SW 1271 (cell line): ENCODE results near the gene LGR6.

ENCODE experiments used
- DNase-seq, 2 experiments: peaks; one replicate each; lab custom pipeline; 2025; lab: John Stamatoyannopoulos, UW

The LGR6 gene

DNA sequence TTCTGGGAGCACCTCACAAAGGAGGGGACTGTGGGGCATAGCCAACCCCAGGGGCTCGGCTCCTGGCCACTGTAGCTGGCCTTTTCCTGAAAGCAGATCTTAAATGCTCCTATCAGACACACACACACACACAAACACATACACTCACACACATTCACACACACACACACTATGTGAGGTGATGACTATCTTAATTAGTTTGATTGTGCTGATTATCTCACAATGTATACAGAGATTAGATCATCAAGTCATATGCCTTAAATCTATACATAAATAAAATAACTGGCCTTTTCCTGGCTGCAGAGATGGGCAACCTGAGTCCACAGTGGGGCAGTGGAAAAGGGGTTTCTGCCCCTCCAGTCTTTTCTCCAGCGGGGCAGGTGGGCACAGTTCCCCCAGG, 27.1 kb downstream of the LGR6 start:
- DNase-seq: no peak

- no peak for DNase-seq
Observed at GRCh38 chr1:202221911-202222909, 28.6 kb downstream of the LGR6 start.

GRCh38 chr1:202223121-202223860, 29.7 kb downstream of the LGR6 start:
- DNase-seq: no peak

DNA sequence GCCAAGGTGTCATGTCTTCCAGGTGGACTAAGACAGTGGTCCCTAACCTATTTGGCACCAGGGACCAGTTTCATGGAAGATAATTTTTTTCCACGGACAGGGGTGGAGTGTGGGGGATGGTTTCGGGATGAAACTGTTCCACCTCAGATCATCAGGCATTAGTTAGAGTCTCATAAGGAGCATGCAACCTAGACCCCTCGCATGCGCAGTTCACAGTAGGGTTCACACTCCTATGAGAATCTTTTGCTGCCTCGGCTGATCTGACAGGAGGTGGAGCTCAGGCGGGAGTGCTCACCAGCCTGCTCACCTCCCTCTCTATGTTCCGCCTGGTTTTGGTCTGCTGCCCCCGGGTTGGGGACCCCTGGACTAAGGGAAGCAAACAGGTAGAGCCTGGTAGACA, 30.9 kb downstream of the LGR6 start:
- no peak for DNase-seq

- DNase-seq: no peak
Observed at GRCh38 chr1:202225131-202225530, 31.5 kb downstream of the LGR6 start.

DNA sequence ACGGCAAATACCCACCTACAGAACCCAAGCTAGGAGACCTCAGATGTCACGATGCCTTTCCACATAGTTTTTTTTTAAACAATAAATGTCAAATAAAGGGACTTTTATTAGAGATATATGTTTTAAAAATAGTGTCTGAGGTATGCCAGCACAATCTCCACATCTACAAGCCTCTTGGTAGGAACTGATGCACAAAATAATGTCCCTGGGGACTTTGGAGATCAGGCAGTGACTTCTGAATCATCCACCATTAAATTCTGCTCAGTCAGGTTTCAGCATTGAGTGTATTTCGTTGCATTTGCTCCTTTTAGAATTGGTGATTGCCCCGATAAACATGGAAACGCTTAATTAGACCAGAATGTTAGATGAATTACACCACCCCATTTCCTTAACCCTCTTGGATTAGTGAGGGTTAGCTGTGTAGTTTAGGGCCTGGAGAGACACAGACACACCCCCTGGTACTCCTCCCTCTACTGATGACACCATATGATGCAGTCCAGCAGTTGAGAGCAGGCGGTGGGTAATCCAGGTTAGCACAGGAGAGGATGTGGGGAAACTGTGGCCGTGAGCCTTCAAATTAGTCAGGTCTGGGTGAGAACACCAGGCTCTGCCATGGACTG, 33.6 kb downstream of the LGR6 start:
- no peak for DNase-seq

- no peak for DNase-seq
Observed at GRCh38 chr1:202227997-202228401, 34.4 kb downstream of the LGR6 start.

- no peak for DNase-seq
Observed at GRCh38 chr1:202228484-202229122, 35.0 kb downstream of the LGR6 start.

- DNase-seq: no peak
Observed at GRCh38 chr1:202229376-202229775, 35.8 kb downstream of the LGR6 start.

- DNase-seq: no peak
Observed at GRCh38 chr1:202230061-202230938, 36.7 kb downstream of the LGR6 start.

DNA sequence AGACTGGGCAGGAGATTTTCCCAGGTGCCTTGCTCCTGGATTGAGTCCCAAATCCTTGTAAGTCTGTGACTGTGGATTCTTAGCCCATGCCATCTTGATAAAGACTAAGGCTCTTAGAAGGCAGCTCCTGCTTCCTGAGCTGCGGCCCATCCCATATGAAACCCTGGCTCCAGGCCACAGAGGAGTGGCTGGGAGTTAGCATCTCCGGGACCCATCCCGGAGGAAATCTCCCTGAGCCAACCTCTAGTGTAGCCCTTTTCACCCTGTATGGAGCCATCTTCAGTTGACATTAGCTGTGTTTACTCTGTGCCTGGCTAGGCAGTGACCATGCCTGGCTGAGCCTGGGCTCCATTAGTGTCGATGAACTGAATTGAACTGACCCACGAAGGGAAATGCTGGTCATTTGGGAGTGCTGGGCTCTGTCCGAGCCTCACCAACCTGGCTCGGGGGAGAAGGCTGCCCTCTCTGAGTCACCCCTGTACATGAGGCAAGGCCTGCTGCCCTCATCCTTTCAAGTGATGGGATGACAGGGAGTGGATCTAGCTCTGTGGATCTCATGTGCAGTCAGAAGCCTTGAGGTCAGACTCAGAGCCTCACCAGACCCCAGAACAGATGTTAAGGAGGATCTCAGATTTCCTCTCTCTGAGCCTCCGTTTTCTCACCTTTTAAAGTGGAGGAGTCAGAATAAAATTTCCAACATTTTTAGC, 37.5 kb downstream of the LGR6 start:
- DNase-seq: no peak

DNA sequence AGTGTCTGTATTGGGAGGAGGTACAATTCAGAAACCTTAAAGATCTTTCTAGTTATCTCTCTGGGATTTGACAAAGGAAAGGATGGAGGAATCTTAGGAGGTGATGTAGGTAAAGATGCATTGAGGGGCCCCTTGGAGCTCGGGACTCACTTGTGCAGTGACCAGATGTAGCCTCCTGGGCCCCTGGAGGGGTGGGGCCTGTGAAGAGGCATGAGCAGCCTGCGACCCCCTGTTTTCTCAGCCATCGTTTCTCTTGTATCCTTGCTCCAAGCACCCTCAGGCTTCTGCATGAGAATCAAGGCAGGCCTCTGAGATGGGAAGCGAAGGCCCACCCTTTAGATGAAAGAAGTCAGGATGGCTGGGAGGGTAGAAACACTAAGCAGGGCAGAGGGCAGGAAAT, 39.6 kb downstream of the LGR6 start:
- DNase-seq: no peak

- DNase-seq: no peak
Observed at GRCh38 chr1:202233804-202234203, 40.2 kb downstream of the LGR6 start.

DNA sequence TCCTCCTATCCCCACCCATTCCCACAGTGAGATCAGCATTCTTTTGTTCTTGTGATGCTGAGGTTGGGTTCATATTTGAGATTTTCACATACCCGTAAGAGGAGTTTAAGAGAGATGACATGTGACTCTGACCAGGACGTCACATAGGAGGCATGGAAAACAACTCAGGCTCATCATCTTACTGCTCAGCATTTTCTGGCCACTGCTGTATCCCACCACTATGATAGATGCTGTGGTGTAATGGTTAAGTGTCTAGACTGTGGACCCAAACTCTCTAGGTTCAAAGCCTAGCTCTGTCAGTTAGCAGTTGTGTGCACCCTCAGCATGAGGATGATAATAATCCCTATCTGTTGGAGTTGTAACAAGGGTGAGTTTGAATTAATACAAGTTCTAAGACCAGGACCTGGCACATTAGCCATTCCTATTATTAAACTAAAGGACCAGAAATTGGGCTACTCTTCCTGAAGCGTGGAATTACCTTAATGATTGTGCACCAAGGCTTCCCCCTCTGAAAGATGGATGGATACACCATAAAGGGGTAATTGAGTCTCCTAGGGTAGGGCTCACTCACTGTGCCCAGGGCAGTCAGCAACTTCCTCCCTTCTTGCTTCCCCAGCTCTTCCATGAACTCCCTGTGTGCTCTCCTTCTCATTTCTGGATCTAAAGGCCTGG, 40.9 kb downstream of the LGR6 start:
- DNase-seq: no peak

DNA sequence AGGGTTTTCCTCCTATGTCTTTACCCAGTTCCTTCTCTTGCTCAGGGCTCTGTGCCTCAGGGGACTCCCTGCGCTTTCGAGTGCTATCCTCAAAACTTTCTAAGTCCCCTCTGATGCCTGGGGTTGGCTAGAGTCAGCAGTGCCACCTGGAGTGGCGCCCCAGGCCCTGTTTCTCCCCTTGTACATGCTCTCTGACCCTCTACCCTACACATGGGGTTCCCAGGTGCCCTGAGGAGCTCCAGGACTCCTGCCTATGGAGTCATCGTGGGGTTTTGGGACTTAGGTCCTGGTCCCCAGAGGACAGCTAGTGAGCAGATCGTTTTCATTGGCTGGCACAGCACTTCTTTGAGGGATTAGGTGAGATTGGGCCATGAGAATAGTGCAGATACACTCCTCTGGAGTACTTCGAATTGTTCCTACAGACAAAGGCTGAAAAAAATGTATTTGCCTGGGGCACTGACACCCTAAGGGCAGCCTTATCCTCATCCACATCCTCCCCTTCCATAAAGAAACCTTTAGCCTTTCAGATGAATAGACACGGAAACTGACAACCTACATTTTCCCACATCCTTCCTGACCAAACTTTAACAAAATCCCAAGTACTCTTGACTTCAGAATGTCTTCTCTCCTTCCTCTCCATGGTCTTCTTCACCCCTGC, 41.5 kb downstream of the LGR6 start:
- no peak for DNase-seq

- peak; percentile 62 to 81 for DNase-seq
Observed at GRCh38 chr1:202235856-202236837, 42.5 kb downstream of the LGR6 start.

DNA sequence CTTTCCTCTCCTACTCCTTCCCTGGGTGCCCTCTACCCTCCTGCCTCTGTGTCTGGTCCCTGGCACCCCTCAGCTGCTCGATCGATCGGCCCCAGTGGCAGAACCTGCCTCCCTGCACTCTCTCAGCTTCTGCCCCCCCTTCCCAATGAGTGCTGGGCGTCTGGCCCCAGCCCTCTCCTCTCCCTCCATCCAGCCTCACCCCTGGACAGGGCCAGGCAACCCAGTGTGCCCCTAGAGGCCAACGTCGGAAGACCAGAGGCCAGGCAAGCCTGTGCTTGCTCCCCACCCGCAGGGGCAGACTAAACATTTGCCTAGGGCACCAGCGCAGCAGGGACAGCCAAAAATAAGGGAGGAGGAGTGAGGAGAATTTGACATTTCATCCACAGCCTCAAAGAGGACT, 43.5 kb downstream of the LGR6 start:
- DNase-seq: no peak

- no peak for DNase-seq
Observed at GRCh38 chr1:202238914-202239313, 45.3 kb downstream of the LGR6 start.
